HepG2 (cell line): ENCODE measurements around the gene CAB39.

Source experiments
- EZH2 ChIP-seq: conservative IDR thresholded peaks from 2 replicates; pipeline ENCODE4 v1.6.1; 2012; ENCODE audit warnings: mild to moderate bottlenecking, low read depth, low read length, moderate library complexity
- HNRNPH1 ChIP-seq: fragments of 200-400 bp; formaldehyde crosslinking; optimal IDR thresholded peaks from 2 replicates; pipeline ENCODE3; 2017; ENCODE audit warnings: mild to moderate bottlenecking, low read depth, low read length
- KDM1A ChIP-seq: IDR thresholded peaks from 2 replicates; pipeline ENCODE4 v1.6.1; 2016; ENCODE audit warnings: missing compliant biosample characterization
- POLR2AphosphoS5 ChIP-seq: IDR thresholded peaks from 2 replicates; pipeline ENCODE4 v1.6.1; 2012; ENCODE audit warnings: low read depth, low read length
- ZFP1 ChIP-seq: IDR thresholded peaks from 2 replicates; pipeline ENCODE4 v1.6.1; 2016
- ZSCAN22 ChIP-seq: sonication (generic); formaldehyde crosslinking; IDR thresholded peaks from 2 replicates; pipeline ENCODE4 v1.4.0; 2020; ENCODE audit warnings: mild to moderate bottlenecking, missing genetic modification reagents
- TF ChIP-seq, protein P1 (sequence below): IDR thresholded peaks from 2 replicates; pipeline ENCODE4 v1.6.1; 2012; ENCODE audit warnings: inconsistent platforms
- TF ChIP-seq, protein P2 (sequence below): sonication (generic); formaldehyde crosslinking; IDR thresholded peaks from 2 replicates; pipeline ENCODE4 v1.8.1; 2022; ENCODE audit warnings: low read depth, mild to moderate bottlenecking, missing genetic modification reagents
- TF ChIP-seq, protein P3 (sequence below): sonication (generic); formaldehyde crosslinking; IDR thresholded peaks from 2 replicates; pipeline ENCODE4 v1.5.1; 2020; ENCODE audit warnings: mild to moderate bottlenecking, missing genetic modification reagents, borderline replicate concordance
- TF ChIP-seq, protein P4 (sequence below): sonication (generic); formaldehyde crosslinking; IDR thresholded peaks from 2 replicates; pipeline ENCODE4 v1.5.0; 2020; ENCODE audit warnings: mild to moderate bottlenecking, missing genetic modification reagents, moderate library complexity

DNA sequence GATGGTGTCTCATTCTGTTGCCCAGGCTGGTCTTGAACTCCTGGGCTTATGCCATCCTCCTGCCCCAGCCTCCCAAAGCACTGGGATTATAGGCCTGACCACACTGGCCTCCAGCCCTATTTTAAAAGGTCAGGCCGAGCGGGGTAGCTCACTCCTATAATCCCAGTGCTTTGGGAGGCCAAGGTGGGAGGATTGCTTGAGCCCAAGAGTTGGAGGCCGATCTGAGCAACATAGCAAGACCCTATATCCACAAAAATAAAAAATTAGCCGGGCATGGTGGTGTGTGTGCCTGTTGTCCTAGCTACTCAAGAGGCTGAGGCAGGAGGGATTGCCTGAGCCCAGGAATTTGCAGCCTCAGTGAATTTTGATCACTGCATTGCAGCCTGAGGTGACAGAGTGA lies 3.9 kb downstream of the CAB39 start:
- TF ChIP-seq HNRNPH1 (no peak), ZSCAN22 (no peak), KDM1A (CRISPR knock-in tag) (no peak), EZH2 (no peak), POLR2AphosphoS5 (no peak), ZFP1 (CRISPR knock-in tag) (no peak)
- TF ChIP-seq, protein P1, sequence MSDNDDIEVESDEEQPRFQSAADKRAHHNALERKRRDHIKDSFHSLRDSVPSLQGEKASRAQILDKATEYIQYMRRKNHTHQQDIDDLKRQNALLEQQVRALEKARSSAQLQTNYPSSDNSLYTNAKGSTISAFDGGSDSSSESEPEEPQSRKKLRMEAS, result no peak
- TF ChIP-seq, protein P2, sequence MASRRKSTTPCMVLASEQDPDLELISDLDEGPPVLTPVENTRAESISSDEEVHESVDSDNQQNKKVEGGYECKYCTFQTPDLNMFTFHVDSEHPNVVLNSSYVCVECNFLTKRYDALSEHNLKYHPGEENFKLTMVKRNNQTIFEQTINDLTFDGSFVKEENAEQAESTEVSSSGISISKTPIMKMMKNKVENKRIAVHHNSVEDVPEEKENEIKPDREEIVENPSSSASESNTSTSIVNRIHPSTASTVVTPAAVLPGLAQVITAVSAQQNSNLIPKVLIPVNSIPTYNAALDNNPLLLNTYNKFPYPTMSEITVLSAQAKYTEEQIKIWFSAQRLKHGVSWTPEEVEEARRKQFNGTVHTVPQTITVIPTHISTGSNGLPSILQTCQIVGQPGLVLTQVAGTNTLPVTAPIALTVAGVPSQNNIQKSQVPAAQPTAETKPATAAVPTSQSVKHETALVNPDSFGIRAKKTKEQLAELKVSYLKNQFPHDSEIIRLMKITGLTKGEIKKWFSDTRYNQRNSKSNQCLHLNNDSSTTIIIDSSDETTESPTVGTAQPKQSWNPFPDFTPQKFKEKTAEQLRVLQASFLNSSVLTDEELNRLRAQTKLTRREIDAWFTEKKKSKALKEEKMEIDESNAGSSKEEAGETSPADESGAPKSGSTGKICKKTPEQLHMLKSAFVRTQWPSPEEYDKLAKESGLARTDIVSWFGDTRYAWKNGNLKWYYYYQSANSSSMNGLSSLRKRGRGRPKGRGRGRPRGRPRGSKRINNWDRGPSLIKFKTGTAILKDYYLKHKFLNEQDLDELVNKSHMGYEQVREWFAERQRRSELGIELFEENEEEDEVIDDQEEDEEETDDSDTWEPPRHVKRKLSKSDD, result no peak
- TF ChIP-seq, protein P3, sequence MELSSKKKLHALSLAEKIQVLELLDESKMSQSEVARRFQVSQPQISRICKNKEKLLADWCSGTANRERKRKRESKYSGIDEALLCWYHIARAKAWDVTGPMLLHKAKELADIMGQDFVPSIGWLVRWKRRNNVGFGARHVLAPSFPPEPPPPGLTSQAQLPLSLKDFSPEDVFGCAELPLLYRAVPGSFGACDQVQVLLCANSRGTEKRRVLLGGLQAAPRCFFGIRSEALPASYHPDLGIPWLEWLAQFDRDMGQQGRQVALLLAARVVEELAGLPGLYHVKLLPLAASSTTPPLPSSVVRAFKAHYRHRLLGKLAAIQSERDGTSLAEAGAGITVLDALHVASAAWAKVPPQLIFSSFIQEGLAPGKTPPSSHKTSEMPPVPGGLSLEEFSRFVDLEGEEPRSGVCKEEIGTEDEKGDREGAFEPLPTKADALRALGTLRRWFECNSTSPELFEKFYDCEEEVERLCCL (CRISPR knock-in tag), result no peak
- TF ChIP-seq, protein P4, sequence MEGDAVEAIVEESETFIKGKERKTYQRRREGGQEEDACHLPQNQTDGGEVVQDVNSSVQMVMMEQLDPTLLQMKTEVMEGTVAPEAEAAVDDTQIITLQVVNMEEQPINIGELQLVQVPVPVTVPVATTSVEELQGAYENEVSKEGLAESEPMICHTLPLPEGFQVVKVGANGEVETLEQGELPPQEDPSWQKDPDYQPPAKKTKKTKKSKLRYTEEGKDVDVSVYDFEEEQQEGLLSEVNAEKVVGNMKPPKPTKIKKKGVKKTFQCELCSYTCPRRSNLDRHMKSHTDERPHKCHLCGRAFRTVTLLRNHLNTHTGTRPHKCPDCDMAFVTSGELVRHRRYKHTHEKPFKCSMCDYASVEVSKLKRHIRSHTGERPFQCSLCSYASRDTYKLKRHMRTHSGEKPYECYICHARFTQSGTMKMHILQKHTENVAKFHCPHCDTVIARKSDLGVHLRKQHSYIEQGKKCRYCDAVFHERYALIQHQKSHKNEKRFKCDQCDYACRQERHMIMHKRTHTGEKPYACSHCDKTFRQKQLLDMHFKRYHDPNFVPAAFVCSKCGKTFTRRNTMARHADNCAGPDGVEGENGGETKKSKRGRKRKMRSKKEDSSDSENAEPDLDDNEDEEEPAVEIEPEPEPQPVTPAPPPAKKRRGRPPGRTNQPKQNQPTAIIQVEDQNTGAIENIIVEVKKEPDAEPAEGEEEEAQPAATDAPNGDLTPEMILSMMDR (CRISPR knock-in tag), result no peak
